Stimulated activated CD4-positive, alpha-beta T cell treated with anti-CD3 and anti-CD28 coated beads, Interleukin-4, amount 100 ng/mL, for 4 hours (primary cell): ENCODE results near the gene SLC6A3.
A peak's percentile ranks its signal among the peaks of the same experiment; 100 is the strongest.

ENCODE experiments used
- DNase-seq, 2 experiments: peaks; one replicate each; pipeline ENCODE4 v3.0.0-alpha.2; 2020

SLC6A3 gene

DNA sequence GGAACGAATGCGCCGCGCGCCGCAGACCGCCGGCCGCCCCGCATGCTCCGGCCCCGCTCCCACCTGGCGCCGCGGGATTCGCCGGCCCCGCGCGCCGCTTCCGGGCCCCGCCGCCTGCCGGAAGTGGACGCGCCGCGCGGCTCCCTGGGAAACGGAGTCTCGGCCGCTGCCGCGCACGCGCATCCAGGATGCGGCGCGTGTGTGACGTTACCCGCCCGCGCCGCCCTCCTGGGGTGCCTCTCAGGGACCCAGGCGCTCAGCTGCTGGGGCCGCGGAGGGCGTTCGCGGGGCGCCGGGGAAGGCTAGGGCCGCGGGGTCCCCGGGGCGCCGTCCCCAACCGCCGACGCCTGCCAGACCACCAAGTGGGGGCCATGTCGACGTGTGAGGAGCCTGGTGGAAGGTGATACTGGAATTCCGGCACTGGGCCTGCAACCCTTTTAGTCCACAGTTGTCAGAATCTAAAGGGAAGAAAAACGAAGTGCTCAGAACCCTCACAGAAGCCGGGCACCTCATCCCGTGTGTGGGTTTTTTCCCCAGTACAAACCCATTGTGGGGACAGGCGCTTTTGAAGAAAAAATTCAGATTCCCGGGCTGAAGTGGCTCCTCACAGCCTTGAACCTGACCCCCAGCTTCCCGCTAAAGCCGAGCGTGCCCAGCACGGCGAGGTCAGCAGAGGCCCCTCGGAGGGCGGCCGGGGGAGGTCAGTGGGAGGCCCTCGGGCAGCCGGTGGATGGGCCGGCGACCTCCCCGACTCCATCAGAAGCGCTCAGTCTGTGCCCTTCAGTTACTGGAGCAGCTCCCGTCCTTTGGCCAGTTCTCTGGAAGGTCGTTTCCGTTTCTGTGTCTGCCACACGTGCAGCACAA lies 100.0 kb downstream of the SLC6A3 start, which contains the start of gene CLPTM1L:
Gene CLPTM1L, minus strand, starts transcription at position 125 of the 864 bp plus-strand sequence. CDS start 258 bp downstream, outside the sequence.
- peak; percentile 85 to 90 for DNase-seq

DNA sequence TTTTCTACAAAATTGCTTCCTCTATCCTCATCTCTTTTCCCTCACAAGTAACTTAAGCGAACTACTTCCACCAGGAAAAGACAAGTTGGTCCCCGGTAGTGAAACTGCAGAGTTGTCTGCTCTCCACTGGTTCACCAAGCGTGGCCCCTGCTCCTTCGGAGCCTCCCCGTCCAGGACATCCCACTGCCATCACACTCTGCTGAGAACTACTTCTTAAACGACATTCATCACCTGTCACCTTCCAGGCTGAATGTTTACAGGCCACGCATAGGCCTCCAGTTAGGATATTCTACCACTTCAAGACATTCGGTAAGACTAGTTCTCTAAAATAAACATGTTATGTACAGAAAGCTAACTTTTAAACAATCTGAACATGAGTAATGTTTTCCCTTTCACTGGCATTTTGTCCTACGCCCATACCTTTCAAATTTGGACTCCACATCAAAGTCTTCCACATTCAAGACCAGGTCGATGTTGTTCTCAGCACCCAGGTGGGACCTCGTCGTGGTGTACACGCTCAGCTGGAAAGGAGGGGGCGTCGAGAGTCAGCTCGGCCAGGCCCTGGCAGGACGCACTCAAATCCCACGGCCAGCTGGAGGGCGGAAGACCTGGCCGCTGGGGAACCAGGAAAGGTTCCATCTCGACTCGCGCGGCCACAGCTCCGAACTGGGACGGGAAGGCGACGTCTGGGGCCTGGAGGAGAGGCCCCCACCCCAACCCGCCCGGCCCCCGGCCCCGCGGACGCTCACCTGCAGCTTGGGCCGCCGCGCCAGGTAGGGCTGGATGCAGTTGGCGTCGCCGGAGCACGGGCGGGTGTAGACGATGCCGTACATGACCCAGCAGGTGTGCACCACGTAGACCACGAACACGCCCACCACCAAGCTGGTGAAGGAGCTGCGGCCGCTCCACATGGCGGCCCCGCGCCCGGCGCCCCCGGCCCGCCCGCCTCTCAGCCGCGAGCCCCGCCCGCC lies 101.0 kb downstream of the SLC6A3 start:
- peak; percentile 24 to 30 for DNase-seq

GRCh38 chr5:1343315-1343751 lies 101.9 kb downstream of the SLC6A3 start:
- no peak for DNase-seq
